Activated effector memory CD4-positive, alpha-beta T cell treated with Interleukin-2 at 50 U/mL for 16 hours (primary cell): ENCODE measurements around the gene HS3ST3B1.

Experiments used
- DNase-seq: peaks from one replicate; pipeline ENCODE4 v3.0.0-alpha.2; 2020

Gene HS3ST3B1

DNA sequence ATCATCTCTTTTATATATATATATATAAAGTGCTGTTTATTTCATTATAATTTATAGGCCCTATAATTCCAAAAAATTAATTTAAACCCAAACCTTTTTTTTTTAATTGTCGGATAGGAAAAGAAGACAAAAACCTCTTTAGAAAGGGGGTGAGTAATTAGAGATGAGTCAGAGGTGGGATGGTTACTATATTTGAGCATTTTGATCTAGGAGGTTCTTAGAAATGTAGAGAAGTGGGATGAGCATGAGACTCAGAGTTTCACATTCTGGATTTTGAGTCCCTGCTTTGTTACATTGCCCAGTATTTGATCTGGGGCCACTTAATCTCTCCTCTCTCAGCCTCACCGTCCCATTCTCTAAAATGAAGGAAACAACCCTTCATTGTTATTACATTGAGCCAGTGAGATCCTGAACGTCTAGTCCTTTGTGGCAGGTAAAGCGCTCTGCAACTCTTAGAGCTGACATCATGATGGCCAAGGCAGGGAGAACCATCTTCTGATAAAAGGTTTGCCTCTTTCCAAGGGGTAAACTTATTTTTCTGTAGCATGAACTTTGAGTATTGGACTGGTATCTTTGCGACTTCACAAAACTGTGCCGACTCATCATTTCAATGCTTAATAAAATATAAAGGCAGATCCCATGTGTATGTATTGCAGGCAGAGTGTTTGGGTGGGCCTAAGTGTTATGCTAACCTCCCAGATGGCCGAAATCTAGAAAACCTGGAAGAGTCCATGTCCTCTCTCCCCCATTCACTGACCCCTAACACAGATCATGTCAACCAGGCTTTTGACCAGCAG lies 21.3 kb downstream of the HS3ST3B1 start:
- no peak for DNase-seq

DNA sequence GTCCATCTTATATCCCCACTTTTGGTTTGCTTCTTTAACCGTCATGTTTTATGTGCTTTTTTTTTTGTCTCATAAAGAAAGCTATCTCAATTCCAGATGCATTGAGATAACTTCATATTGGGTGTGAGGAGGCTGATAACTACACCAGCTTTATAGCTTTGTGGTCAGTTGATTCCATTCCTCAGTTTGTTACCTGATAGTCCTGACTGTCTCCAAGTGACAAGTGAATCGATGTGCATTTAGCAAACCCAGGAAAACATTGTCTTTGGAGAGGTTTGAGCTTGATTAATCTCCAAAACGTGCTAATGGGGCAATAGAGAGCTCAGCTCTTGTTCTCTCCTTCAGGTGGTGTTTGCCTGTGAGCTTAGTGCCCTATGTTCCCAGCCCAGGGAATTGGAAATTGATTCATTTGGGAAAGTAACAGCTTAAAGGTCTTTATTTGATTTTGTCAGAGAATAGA lies 22.7 kb downstream of the HS3ST3B1 start:
- no peak for DNase-seq

DNA sequence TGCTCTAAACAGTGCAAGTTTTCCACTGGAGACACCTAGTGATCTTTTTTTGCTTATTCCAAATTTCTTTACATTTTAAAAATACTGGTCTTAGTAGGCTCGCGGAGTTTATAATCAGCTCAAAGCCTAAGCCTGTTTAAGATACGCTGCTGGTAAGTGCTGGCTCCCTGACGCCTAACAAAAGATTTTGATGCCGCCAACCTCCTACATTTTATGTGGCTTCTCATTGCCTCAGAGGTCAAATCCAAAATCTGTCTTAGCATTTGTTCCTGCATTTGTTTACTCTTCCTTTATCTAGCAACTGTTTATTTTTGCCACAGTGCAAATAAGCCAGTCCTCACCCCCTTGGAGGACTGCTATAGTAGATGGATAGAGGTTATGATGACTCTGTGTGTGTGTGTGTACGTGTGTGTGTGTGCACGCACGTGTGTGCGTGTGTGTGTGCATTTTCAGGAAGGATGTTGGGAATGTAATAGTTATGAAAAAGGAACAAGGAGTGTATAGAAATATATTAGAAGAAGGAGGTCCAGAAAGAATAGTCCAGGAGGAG lies 24.8 kb downstream of the HS3ST3B1 start:
- DNase-seq, result no peak

DNA sequence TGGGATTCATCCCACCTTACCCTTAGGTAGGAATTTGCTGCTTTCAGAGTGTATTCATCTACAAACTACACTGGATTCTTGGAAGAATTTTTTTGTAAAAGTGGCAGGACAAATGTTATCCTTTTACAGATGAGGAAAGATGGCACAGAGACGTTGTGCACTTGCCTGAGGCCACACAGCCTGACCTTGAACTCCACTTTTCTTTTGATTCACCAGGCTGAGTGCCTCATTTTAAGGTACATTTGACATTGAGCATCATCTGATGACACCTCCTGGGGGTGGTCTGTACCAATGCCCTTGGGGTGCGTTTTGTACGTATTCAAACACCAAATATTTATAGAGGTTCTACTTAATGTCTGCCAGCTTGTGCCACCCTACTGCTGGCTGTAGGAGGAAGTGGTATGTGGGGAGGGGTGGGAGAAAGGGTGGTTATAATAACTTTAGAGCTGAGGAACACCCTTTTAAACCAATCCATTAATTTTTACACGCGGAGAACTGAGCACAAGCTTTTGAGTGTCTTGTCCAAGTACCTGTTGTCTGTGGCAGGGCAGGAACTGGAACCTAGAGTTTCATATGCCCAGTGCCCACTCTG lies 29.1 kb downstream of the HS3ST3B1 start:
- no peak for DNase-seq

DNA sequence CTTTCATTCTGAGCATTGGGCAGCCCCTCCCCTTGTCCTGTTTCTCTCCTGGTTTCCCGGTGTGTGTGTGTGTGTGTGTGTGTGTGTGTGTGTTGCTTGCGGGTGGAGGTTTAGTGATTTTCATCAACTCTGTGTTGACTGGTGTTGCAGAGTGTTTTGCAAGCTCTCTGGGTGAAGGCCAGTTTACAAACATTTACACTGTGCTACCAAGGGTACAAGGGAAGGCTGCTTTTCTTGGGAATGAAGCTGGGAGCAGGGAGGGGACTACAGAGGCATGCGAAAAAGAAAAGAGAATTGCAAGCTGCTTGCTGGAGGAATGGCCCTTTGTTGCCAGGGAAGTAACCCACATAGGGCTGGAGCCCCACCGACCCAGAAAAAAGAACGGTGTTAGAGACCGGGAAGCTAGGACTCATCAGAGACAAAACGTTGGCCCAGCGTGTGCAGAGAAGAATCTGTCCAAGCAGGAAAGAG lies 29.6 kb downstream of the HS3ST3B1 start:
- DNase-seq, result no peak

DNA sequence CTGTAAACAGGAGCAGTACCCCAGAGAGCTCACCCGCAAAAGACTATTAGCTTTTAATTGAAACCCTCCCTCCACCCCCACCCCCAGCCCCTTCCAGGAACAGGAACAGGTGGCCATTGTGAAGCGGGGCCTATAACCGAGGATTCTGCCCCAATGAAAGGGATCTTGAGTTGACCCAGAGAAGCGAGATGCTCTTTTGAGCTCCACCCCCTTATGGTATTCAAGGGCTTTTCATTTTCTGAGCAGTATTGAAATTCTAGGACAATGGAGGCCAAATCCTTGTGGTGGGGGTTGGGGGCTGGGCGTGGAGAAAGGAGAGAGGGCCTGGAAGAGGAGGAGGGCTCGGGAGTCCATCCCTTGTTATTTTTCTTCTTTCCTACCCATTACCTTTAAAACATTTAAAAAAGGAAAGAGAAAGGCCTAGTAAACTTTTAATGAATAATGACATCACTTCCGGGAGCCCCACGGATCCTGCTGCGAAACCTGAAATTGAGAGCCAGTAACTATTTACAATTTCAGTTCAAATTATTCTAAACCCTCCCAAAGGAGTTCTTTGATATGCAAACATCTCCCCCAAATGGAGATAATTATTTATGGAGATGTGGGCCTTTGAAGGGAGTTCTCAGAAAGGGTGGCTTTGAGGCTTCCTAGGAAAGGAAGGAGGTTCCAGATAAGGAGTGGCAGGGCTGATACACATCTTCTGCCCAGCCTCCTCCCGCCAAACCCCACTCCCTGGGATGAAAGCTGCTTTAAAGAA lies 30.5 kb downstream of the HS3ST3B1 start:
- no peak for DNase-seq

DNA sequence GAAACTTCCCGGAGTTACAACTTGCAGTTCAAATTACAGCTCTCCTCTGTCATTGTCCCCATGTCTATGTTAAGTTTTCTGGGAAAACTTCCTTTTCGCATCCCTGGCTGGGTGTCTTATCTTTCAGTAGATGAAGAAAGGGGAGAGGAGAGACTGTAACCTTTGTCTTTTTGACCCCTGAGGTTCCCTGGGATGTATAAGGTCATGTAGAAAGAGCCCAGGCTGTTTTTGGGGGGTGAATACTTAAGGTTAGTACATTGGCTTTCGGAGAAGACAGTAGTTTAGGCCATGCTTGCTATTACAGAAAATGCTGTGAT lies 31.1 kb downstream of the HS3ST3B1 start:
- no peak for DNase-seq

DNA sequence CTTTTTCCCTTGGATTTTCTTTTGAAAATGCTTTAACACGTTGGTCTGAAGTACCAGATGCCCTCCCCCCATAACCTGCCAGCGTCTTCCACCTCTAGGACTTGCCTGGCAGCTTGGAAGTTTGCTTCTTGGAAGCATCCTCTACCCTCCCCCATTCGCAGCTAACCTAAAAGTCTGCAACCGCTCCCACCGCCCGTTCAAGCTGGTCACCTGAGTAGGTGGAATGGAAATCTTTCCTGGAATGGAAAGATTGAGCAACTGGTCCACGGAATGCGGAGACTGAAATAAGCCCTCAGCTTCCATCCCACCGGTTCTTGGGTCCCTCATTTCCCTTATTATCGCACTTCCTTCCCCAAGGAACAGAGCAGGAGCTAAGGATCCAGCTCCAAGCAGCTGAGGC lies 31.4 kb downstream of the HS3ST3B1 start:
- DNase-seq, result no peak

DNA sequence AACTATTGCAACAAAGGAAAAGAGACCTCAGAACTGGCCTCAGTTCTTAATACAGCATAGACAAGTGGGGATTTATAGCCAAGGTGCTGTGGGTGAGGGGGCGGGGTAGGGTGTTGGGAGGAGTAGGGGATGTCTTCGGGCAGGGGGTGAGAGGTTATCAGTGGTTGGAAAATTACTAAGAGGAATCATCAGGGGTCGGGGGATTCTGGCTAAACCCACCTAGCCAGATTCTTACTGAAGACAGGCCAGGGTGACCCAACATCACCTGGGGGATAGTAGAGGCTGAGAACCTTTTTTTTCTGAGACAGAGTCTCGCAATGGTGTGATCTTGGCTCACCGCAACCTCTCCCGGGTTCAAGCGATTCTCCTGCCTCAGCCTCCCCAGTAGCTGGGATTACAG lies 32.6 kb downstream of the HS3ST3B1 start:
- DNase-seq, result no peak

DNA sequence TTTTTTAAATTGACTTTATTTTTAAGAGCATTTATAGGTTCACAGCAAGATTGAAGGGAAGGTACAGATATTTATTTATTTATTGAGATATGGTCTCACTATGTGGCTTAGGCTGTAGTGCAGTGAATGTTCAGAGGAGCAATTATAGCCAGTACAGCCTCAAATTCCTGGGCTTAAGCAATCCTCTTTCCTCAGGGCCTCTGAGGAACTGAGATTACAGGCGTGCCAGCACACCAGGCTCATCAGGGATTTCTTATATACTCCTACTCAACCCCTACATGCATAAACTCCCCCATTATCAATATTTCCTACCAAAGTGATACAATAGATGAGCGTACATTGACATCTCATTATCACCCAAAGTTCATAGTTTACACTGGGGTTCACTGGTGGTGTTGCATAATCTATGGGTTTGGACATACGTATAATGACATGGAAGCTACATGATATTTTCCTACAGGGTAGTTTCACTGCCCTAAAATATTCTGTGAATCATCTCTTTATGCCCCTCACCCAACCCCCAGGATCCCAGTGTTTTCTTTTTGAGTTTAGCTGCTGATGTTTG lies 33.5 kb downstream of the HS3ST3B1 start:
- no peak for DNase-seq

DNA sequence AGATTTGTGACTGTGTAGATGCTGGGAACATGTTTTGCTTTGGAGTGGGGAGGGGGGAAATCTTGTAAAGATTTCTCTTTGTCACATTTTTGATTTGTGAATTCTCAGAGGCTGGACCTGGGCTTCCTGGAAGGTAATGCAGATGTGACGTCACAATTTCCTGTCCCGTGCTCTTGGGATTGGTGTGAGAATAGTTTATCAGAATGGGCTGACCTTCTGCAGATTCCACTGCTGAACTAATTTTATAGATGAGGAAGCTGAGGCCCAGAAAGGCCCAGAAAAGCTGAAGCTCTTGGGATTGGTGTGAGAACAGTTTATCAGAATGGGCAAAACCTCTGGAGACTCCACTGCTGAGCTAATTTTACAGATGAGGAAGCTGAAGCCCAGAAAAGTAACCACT lies 34.0 kb downstream of the HS3ST3B1 start:
- DNase-seq, result no peak

DNA sequence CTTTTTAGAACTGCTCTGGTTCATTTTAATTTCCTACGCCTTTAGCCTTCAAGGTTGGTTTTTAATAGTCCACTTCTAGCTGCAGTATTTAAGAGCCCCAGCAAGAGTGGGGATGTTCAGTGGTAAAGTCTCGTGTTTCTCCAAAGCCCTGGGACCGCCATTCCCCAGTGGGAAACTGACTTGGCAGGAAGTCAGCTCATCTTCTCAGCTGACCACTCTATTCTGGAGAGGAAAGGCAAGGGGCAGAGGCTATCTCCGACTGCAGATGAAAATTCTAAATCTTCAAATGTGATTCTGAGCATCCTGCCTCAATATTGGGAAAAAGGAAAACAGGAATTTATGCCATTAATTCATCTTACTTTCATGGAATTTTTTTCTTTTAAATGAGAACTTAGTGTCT lies 35.5 kb downstream of the HS3ST3B1 start:
- no peak for DNase-seq

DNA sequence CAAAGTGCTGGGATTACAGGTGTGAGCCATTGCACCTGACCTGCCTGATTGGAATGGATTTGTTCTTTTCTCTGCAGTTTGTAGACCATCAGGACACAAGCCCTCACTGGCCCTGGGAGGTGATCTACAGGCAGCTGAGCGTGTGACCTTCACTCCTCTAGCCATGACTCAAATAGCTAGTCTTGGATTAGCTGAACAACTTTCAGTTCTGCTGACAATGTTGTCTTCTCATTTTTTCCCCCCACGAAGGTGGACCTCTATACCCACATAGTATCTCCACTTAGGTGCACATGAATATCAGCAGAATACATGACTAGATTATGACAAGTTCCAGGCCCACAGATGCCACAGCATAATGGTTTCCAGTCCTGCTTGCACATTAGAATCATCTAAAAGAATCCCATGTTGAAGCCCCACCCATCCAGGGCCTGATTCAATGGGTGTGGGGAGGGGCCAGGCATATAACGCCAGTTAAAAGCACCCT lies 36.8 kb downstream of the HS3ST3B1 start:
- no peak for DNase-seq

DNA sequence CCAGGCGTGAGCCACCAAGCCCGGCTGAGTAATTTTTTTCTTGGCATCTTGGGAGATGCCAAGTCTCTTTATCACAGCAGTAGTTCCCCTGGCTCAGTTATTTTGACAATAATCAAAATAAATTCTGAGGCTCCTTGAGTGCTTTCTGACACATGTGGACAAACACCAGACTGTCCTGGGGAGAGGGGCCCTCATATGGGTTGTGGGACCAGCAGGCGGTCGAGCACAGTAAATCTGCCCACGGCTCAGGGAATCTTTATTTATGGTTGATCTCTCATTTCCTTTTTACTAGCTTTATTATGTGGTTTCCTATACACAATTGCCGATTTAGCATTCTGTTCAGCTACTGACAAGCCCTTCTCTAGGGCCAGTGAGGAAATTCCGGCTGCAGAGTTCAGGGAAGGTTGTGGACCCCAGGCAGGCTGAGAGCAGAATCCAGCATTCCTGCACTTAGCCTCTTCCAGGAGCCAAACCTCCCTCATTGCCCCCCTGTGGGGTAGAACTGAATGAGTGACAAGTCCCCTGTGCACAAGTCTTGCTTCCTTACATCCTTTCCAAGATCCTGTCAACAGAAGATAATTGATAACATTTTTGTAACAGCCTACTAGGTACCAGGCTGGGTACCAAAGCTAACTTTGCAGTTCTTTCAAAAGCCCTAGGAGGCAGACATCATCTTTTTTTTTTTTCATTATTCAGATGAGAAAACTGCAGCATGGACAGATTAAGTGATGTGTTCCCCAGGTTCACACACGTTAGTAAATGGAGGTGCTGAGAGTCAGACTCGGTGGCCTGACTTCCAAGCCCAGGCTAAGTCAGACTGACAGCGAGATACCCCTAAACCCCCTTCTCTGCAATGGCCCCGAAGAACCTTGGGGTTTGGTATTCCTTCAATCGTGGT lies 40.2 kb downstream of the HS3ST3B1 start:
- no peak for DNase-seq

DNA sequence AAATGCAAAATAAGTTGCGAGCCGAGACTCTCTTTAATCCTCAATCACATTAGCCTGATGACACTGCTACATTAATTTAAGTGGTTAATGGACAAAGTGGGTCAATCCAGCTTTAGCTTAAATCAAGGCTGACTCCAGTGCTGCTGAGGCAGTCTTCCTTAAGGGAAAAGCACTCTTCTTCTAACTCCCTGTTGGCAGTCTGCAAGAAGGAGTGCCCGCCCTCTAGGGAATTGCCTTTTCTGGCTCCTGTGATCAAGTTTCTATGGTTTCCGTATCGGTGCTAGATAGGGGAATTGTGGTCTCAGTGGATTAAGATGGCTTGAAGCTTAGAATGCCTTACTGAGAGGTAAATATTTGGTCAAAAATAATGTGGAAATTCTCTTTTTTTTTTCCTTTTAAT lies 41.0 kb downstream of the HS3ST3B1 start:
- no peak for DNase-seq

DNA sequence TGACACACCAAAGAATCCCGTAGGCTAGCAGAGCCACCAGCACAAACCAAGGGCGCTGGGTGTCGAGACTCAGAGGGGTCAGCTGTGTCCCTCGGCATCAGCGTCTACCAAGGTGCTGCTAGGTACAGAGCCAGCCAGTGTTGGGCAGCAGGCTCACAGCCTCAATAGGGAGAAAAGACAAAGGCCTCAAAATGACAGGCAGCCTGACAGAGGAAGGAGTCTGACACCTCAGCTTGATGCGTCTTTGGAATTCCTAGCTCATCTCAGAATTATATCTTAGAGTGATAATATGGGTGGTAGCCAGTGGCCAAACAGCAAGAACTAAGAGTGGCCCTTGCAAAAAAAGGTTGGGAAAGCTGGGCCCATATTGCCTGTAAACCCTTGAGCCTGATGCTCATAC lies 45.9 kb downstream of the HS3ST3B1 start:
- no peak for DNase-seq

DNA sequence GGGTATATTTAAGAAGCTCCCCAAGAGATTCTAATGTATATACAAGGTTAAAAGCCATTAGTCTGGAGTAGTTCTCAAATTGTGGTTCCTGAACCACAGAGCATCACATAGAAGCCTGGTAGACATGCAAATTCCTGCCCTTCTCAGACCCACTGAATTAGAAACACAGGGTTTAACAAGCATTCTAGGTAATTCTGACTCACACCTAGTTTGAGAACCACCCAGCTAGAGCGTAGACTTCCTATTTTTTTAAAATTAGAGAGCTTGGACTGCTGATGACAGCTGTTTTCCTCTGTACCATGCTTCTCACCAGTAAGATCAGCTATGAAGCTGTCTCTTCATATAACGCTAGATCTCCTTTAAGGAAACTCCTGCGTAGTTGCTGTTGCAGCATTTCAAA lies 50.6 kb downstream of the HS3ST3B1 start:
- DNase-seq, result no peak

DNA sequence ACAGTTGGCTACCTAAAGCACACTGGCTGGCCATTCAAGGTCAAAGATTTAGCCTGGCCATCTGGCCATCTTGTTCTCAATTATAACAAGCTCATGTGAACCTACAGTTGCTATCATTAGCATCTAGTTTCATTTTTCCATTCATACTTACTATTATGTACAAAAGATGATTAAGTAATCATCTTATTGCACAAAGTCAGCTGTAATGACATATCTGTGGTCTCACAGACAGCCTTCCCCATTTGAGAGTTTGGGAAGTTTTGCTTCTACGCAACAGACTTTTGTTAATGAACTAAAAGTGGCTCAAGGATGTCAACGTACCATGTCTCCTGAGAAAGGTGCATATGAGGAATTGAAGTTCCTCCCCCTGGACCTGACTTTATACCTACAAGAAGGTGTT lies 51.3 kb downstream of the HS3ST3B1 start:
- DNase-seq, result no peak

DNA sequence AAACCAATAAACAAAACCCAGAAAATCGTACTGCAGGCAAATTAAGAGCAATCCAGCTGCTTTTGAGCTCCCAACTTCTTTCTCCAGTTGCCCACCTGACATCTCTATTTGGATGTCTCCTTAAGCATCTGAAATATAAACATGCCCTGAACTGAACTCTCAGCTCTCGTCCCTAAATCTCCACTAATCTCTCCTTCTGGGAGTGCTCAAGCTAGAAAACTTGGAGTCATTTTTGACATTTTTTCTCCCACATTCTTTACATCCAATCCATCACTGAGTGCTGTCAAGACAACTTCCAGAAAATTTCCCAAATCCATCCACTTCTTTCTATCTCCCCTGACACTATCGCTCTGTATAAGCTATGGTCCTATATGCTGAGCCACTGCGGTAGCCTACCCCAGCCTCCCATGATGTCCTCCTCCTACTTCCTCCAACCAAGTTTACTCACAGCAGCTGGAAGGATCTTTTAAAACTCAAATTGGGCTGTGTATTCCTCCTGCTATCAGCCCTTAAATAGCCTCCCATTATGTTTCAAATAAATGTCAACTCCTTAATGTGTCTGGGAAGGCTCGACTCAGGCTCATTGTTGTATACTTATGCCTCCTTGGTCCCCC lies 53.1 kb downstream of the HS3ST3B1 start:
- no peak for DNase-seq

DNA sequence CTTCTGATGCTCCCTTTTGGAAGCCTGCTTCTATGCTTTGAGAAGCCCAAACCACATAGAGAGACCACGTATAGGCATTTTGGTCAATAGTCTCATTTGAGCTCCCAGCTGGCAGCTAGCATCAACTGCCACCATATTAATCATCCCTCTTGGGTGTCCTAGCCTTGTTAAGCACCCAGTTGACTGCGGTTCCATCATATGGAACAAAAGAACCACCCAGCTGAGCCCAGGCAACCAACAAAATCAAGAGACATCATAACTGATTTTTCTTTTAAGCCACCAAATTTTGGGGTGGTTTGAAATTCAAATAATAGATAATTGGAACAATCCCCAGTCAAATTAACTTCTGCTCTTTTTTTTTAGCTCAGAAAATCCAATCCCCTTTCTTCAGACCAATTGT lies 53.9 kb downstream of the HS3ST3B1 start:
- DNase-seq, result no peak

DNA sequence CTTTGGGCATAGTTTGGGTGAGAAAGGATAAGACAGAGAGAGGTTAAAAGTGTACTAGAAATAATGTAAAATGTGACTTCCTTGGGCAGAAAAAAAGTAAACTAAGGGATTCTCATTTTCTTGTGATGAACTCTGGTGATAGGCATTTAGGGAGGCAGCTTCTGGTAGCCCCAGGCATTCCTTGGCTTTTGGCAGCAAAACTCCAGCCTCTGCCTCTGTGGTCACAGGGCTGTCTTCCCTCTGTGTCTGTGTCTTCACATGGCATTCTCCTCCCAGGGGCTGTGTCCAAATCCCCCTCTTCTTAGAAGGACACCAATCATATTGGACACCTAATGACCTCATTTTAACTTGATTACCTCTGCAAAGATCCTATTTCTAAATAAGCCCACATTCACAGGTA lies 54.7 kb downstream of the HS3ST3B1 start:
- no peak for DNase-seq
